K562 (cell line): ENCODE data around the gene XRCC2. TPM values are rescaled to one million over a fixed set of nuclear protein-coding genes. Genes with fewer than 3 reads are reported as not detected.

Source experiments
- ATAC-seq: fragments of 200-7000 bp; cut with Tn5 transposase; 3 replicates; pipeline ENCODE4 v1.9.1; 2020; ENCODE audit warnings: moderate library complexity
- BruUV-seq: library from RNA; stranded (reverse); fragments of 400-500 nt; replicated peaks from 2 replicates; lab custom pipeline; 2021; lab: Mats Ljungman, UMichigan
- CTCF ChIA-PET: fragments of 300-600 bp; formaldehyde crosslinking; extraction: SDS; loops from one replicate; lab custom pipeline; 2021; ENCODE audit warnings: low intra/inter-chr PET ratio; lab: Yijun Ruan, JAX
- POLR2A ChIA-PET: fragments of 300-600, 350-650 bp; sonication (Branson Sonifier 250); formaldehyde crosslinking; extraction: SDS; loops from one replicate; lab custom pipeline; 2021; ENCODE audit warnings: antibody characterized with exemption, inconsistent platforms; lab: Yijun Ruan, JAX
- DNase-seq, 4 experiments: peaks; one replicate each; pipeline versions ENCODE4 v3.0.0 to v3.0.0-alpha.2; 2011 to 2018; ENCODE audit warnings: low spot score in 3 of 4, mixed read lengths in 3 of 4; ENCODE audit errors: extremely low read depth in 1 of 4
- FAIRE-seq: peaks from 2 replicates; lab custom pipeline; 2011; peaks lifted over from hg19 to GRCh38; lab: Jason Lieb, UNC
- H2AFZ ChIP-seq: 2 replicates; pipeline ENCODE4 v1.6.0; 2011; ENCODE audit warnings: low read depth, low read length, control low read depth, inconsistent platforms
- H3K27ac ChIP-seq: fragments of 200-600 bp; 3 replicates; pipeline ENCODE4 v1.8.0; 2011; ENCODE audit warnings: low read depth, mild to moderate bottlenecking, control low read depth, inconsistent platforms, low read length, moderate library complexity, mixed read lengths; ENCODE audit errors: extremely low read depth
- H3K27me3 ChIP-seq, 2 experiments: fragments of 300-600 bp in 1 of 2; 2 replicates in 1 of 2; 3 replicates in 1 of 2; pipeline versions ENCODE4 v1.6.0 to v1.8.0; 2011; ENCODE audit warnings: inconsistent platforms in 2 of 2, low read length in 2 of 2, mild to moderate bottlenecking in 1 of 2, mixed read lengths in 1 of 2, moderate library complexity in 1 of 2; ENCODE audit not compliant: control insufficient read depth in 2 of 2, insufficient read depth in 2 of 2
- H3K36me3 ChIP-seq: fragments of 300-600 bp; 3 replicates; pipeline ENCODE4 v1.8.0; 2011; ENCODE audit warnings: mild to moderate bottlenecking, low read length, inconsistent platforms; ENCODE audit not compliant: control insufficient read depth, insufficient read depth
- H3K4me1 ChIP-seq, 2 experiments: fragments of 200-600 bp in 1 of 2; replicated peaks in 1 of 2; 2 replicates in 1 of 2; 3 replicates in 1 of 2; pipeline versions ENCODE4 v1.5.1 to v1.8.0; 2011; ENCODE audit warnings: inconsistent platforms in 2 of 2, low read length in 2 of 2, mild to moderate bottlenecking in 1 of 2, mixed read lengths in 1 of 2, moderate library complexity in 1 of 2; ENCODE audit not compliant: control insufficient read depth in 2 of 2, insufficient read depth in 2 of 2
- H3K4me2 ChIP-seq: 2 replicates; pipeline ENCODE4 v1.6.1; 2011; ENCODE audit warnings: low read length, control low read depth, inconsistent platforms, mixed read lengths; ENCODE audit not compliant: insufficient read depth
- H3K4me3 ChIP-seq: fragments of 200-600 bp; sonication (generic), shearing (Covaris generic); 2 replicates; pipeline ENCODE4 v1.5.1; 2016; ENCODE audit warnings: control low read depth, inconsistent platforms
- H3K79me2 ChIP-seq: fragments of 200-600 bp; 3 replicates; pipeline ENCODE4 v1.8.0; 2011; ENCODE audit warnings: low read length, inconsistent platforms; ENCODE audit not compliant: control insufficient read depth, insufficient read depth
- H3K9ac ChIP-seq, 2 experiments: 2 replicates each; pipeline versions ENCODE4 v1.6.0 to v1.6.1; 2011; ENCODE audit warnings: low read depth in 2 of 2, low read length in 2 of 2, control low read depth in 1 of 2, inconsistent platforms in 1 of 2, mild to moderate bottlenecking in 1 of 2, mixed read lengths in 1 of 2; ENCODE audit not compliant: insufficient read depth in 1 of 2
- H3K9me1 ChIP-seq: one replicate; pipeline ENCODE4 v1.6.0; 2011; ENCODE audit warnings: inconsistent platforms, mild to moderate bottlenecking, low read length, moderate library complexity; ENCODE audit not compliant: control insufficient read depth, insufficient read depth
- H3K9me3 ChIP-seq: replicated peaks from 2 replicates; pipeline ENCODE4 v1.5.1; 2011; ENCODE audit warnings: low read depth, low read length, inconsistent platforms; ENCODE audit not compliant: control insufficient read depth, insufficient read depth
- H4K20me1 ChIP-seq: replicated peaks from 2 replicates; pipeline ENCODE4 v1.6.1; 2011; ENCODE audit warnings: low read length, inconsistent platforms, mixed read lengths; ENCODE audit not compliant: control insufficient read depth, insufficient read depth
- C11orf30 ChIP-seq: fragments of 450-650 bp; IDR thresholded peaks from 2 replicates; pipeline ENCODE4 v1.6.1; 2016; ENCODE audit warnings: low read depth, mild to moderate bottlenecking
- CCAR2 ChIP-seq: fragments of 200-400 bp; formaldehyde crosslinking; IDR thresholded peaks from 2 replicates; pipeline ENCODE4 v1.6.1; 2017; ENCODE audit warnings: mild to moderate bottlenecking, low read depth, low read length
- DIDO1 ChIP-seq: fragments of 450-650 bp; IDR thresholded peaks from 2 replicates; pipeline ENCODE4 v1.6.1; 2016; ENCODE audit warnings: low read depth, missing biosample characterization, missing genetic modification characterization
- FOS ChIP-seq: IDR thresholded peaks from 3 replicates; pipeline ENCODE4 v1.6.1; 2011; ENCODE audit not compliant: insufficient read length; ENCODE audit errors: extremely low read depth
- GABPB1 ChIP-seq: sonication (generic); formaldehyde crosslinking; IDR thresholded peaks from 2 replicates; pipeline ENCODE4 v1.8.0; 2022; ENCODE audit warnings: mild to moderate bottlenecking, missing genetic modification reagents
- HDAC8 ChIP-seq: fragments of 450-650 bp; IDR thresholded peaks from 2 replicates; pipeline ENCODE4 v1.6.1; 2016; ENCODE audit warnings: mild to moderate bottlenecking, missing genetic modification characterization, moderate library complexity, missing compliant biosample characterization
- HOXB6 ChIP-seq: fragments of 250-450 bp; sonication (Bioruptor Pico); IDR thresholded peaks from 2 replicates; pipeline ENCODE4 v1.5.1; 2022; ENCODE audit warnings: mild to moderate bottlenecking, borderline replicate concordance
- JUND ChIP-seq, 2 experiments: IDR thresholded peaks; 2 replicates in 1 of 2; 3 replicates in 1 of 2; pipeline ENCODE4 v1.6.1; 2011; ENCODE audit warnings: borderline replicate concordance in 2 of 2, low read depth in 2 of 2, low read length in 2 of 2, improper control_type of control experiment in 1 of 2, missing biosample characterization in 1 of 2, missing genetic modification characterization in 1 of 2, missing genetic modification reagents in 1 of 2
- KDM1A ChIP-seq, 2 experiments: fragments of 450-650 bp; IDR thresholded peaks; 2 replicates each; pipeline ENCODE4 v1.6.1; 2016; ENCODE audit warnings: mild to moderate bottlenecking in 2 of 2
- MAFF ChIP-seq: IDR thresholded peaks from 2 replicates; pipeline ENCODE4 v1.6.1; 2012; ENCODE audit warnings: low read length, improper control_type of control experiment
- MAFG ChIP-seq: fragments of 450-650 bp; conservative IDR thresholded peaks from 2 replicates; pipeline ENCODE4 v1.6.1; 2016; ENCODE audit warnings: missing genetic modification characterization, missing compliant biosample characterization
- MAFK ChIP-seq: IDR thresholded peaks from 2 replicates; pipeline ENCODE4 v1.6.1; 2011; ENCODE audit warnings: low read length, improper control_type of control experiment
- MCM3 ChIP-seq: fragments of 450-650 bp; IDR thresholded peaks from 2 replicates; pipeline ENCODE4 v1.6.1; 2016
- NKRF ChIP-seq: fragments of 450-650 bp; IDR thresholded peaks from 2 replicates; pipeline ENCODE4 v1.6.1; 2016; ENCODE audit warnings: borderline replicate concordance
- PHF21A ChIP-seq: fragments of 450-650 bp; IDR thresholded peaks from 2 replicates; pipeline ENCODE4 v1.6.1; 2017; ENCODE audit warnings: low read depth, borderline replicate concordance
- POLR2B ChIP-seq: fragments of 450-650 bp; IDR thresholded peaks from 2 replicates; pipeline ENCODE4 v1.6.1; 2018; ENCODE audit warnings: low read depth; ENCODE audit not compliant: partially characterized antibody
- RBM34 ChIP-seq: fragments of 200-400 bp; formaldehyde crosslinking; IDR thresholded peaks from 2 replicates; pipeline ENCODE4 v1.6.1; 2018; ENCODE audit warnings: low read length, borderline replicate concordance; ENCODE audit not compliant: insufficient read depth
- SMARCB1 ChIP-seq: IDR thresholded peaks from 2 replicates; pipeline ENCODE4 v1.6.1; 2011; ENCODE audit warnings: improper control_type of control experiment, low read depth; ENCODE audit not compliant: insufficient read length
- SMARCC2 ChIP-seq: fragments of 450-650 bp; IDR thresholded peaks from 2 replicates; pipeline ENCODE4 v1.6.1; 2017; ENCODE audit warnings: antibody characterized with exemption, moderate library complexity, mild to moderate bottlenecking, low read depth
- SNRNP70 ChIP-seq: fragments of 200-400 bp; formaldehyde crosslinking; optimal IDR thresholded peaks from 2 replicates; pipeline ENCODE3; 2017; ENCODE audit warnings: low read depth, low read length
- SP1 ChIP-seq: sonication (generic); formaldehyde crosslinking; IDR thresholded peaks from 2 replicates; pipeline ENCODE4 v1.8.1; 2022; ENCODE audit warnings: mild to moderate bottlenecking, missing genetic modification reagents
- TFAM ChIP-seq: fragments of 250-450 bp; sonication (Bioruptor Pico); conservative IDR thresholded peaks from 2 replicates; pipeline ENCODE4 v1.5.0; 2021; ENCODE audit warnings: mild to moderate bottlenecking, moderate library complexity
- ZBTB17 ChIP-seq: fragments of 450-650 bp; formaldehyde crosslinking; IDR thresholded peaks from 2 replicates; pipeline ENCODE4 v1.4.0; 2020; ENCODE audit warnings: mild to moderate bottlenecking
- ZNF316 ChIP-seq: fragments of 450-650 bp; IDR thresholded peaks from 2 replicates; pipeline ENCODE4 v1.6.1; 2016
- WGBS: fragments of 100-300 bp; shearing (Covaris generic); methylation state at CpG from one replicate; pipeline ENCODE4 v1.1.6; 2016; ENCODE audit warnings: low coverage, mixed read lengths; ENCODE audit not compliant: insufficient coverage; ENCODE audit errors: missing lambda C conversion rate; 5-methylcytosine and 5-hydroxymethylcytosine counted together
- in situ Hi-C: fragments of 300-500 bp; cut with MboI; formaldehyde crosslinking; loops from 4 replicates; pipeline ENCODE4 v1.15.0; 2018; ENCODE audit warnings: inconsistent platforms, mixed read lengths
- intact Hi-C: fragments of 100-400 bp; cut with micrococcal nuclease; formaldehyde crosslinking; loops from 2 replicates; pipeline ENCODE4 v1.14.2; 2022
- polyA plus RNA-seq, 8 experiments: library from polyadenylated mRNA; depleted of rRNA in 4 of 8; stranded (reverse) in 5 of 8; unstranded in 3 of 8; fragments of >200 nt; fragmentation: Nextera tagmentation in 2 of 8; fragmentation: Illumina TruSeq in 1 of 8; extraction: Ambion mirVana in 2 of 8; extraction: Trizol in 1 of 8; gene quantifications; 2 replicates each; pipeline versions ENCODE4 v1.2.1 to v1.2.3, GENCODE V29; 2011 to 2014; ENCODE audit warnings: inconsistent platforms in 1 of 8, missing spikeins in 1 of 8
- total RNA-seq, 7 experiments: library from RNA; depleted of rRNA in 6 of 7; stranded (reverse); fragments of >200 nt in 6 of 7; fragmentation: Illumina TruSeq in 2 of 7; extraction: Trizol in 2 of 7; gene quantifications; 2 replicates each; pipeline versions ENCODE4 v1.2.1 to v1.2.3, GENCODE V29; 2011 to 2021; ENCODE audit warnings: low replicate concordance in 1 of 7
- TF ChIP-seq, protein P1 (sequence below): sonication (generic); formaldehyde crosslinking; IDR thresholded peaks from 2 replicates; pipeline ENCODE4 v1.8.0; 2022; ENCODE audit warnings: mild to moderate bottlenecking, missing genetic modification reagents

XRCC2 gene
- total and polyA plus RNA-seq, 9 of the 15 experiments (the other 6 are each of a cell fraction or from before 2014, with no cell fraction given), result 16.2 to 58.0 (median 39.8) TPM

- H3K4me3 ChIP-seq, result no peak overlapping the region
- POLR2A ChIA-PET, result interaction anchor here (1.1 kb wide), 1 partner anchor 10 kb away, joined by 4 read pairs; no protein-coding TSS in a partner anchor
- no peaks in the 10 kb centered on the region for H3K27me3 ChIP-seq
- no peaks in the 10 kb centered on the region for H3K4me1 ChIP-seq
- peaks cover 26% of the 10 kb centered on the region; the same call in 2 of the 3 replicates for H3K79me2 ChIP-seq
- 93% methylated on average over 2 of the region's 2 CpGs for WGBS
- H3K9me1 ChIP-seq, result no peaks in the 10 kb centered on the region
- DNase-seq, result no peak
- H3K27ac ChIP-seq, result no peak overlapping the region
- H3K4me2 ChIP-seq, result no peak overlapping the region
- in situ Hi-C loops (no loop called here), intact Hi-C loops (no loop called here)
- CTCF ChIA-PET, result no interaction called here
- FAIRE-seq, result no peak
- no peak overlapping the region for H2AFZ ChIP-seq
- no TSS peak for BruUV-seq
- H3K9ac ChIP-seq, result no peak overlapping the region
- H3K36me3 ChIP-seq, result peaks cover 77% of the 10 kb centered on the region
- H4K20me1 ChIP-seq, result no peaks in the 10 kb centered on the region
- ATAC-seq, result no peak
- peaks cover 23% of the 10 kb centered on the region for H3K9me3 ChIP-seq
- TF ChIP-seq POLR2B (no peak), MAFF (peak; percentile 71), MAFK (peak; percentile 57; the same call in 1 of the 2 replicates), PHF21A (no peak), C11orf30 (peak; percentile 73), TFAM (no peak), HOXB6 (CRISPR knock-in tag) (no peak), NKRF (no peak), GABPB1 (no peak), DIDO1 (tag) (no peak), SP1 (CRISPR knock-in tag) (no peak), ZBTB17 (no peak), MAFG (tag) (peak; percentile 51), MCM3 (no peak), KDM1A (IDR thresholded peaks at IDR 0.05) (no peak), SMARCC2 (no peak), ZNF316 (peak; percentile 89), HDAC8 (tag) (no peak), RBM34 (no peak), CCAR2 (no peak), SMARCB1 (no peak), SNRNP70 (no peak), JUND (IDR thresholded peaks at IDR 0.05; ENCODE audit: borderline replicate concordance, low read depth, low read length) (no peak), JUND (tag; IDR thresholded peaks at IDR 0.05; ENCODE audit: borderline replicate concordance, low read depth, low read length) (no peak), FOS (no peak)
- TF ChIP-seq, protein P1, sequence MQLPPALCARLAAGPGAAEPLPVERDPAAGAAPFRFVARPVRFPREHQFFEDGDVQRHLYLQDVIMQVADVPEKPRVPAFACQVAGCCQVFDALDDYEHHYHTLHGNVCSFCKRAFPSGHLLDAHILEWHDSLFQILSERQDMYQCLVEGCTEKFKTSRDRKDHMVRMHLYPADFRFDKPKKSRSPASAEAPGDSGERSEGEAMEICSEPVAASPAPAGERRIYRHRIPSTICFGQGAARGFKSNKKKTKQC (CRISPR knock-in tag), result no peak
Observed at GRCh38 chr7:152649220-152649619, 26.7 kb downstream of the XRCC2 start.
